DOHH2 (cell line): ENCODE results near the gene ITPR3.

Experiments
- H3F3A ChIP-seq: fragments of 200-600 bp; sonication (generic), shearing (Covaris generic); 2 replicates; pipeline ENCODE4 v1.6.0; 2016; ENCODE audit warnings: antibody characterized with exemption, mild to moderate bottlenecking; ENCODE audit not compliant: control insufficient read depth, insufficient read depth
- H3K27ac ChIP-seq: fragments of 200-600 bp; sonication (generic); 2 replicates; pipeline ENCODE4 v1.5.1; 2014; ENCODE audit warnings: low read depth, mild to moderate bottlenecking, low read length, moderate library complexity
- H3K27me3 ChIP-seq: fragments of 200-600 bp; sonication (generic); 2 replicates; pipeline ENCODE4 v1.6.1; 2014; ENCODE audit warnings: mild to moderate bottlenecking, low read length, mixed read lengths; ENCODE audit not compliant: control insufficient read depth
- H3K36me3 ChIP-seq: fragments of 200-600 bp; sonication (generic); 2 replicates; pipeline ENCODE4 v1.6.1; 2014; ENCODE audit warnings: mild to moderate bottlenecking, low read length, moderate library complexity, mixed read lengths; ENCODE audit not compliant: control insufficient read depth
- H3K4me1 ChIP-seq: fragments of 200-600 bp; sonication (generic); 2 replicates; pipeline ENCODE4 v1.6.1; 2014; ENCODE audit warnings: mild to moderate bottlenecking, low read length, mixed read lengths; ENCODE audit not compliant: control insufficient read depth
- H3K4me2 ChIP-seq: fragments of 200-600 bp; sonication (generic); 2 replicates; pipeline ENCODE4 v1.6.0; 2014; ENCODE audit warnings: mild to moderate bottlenecking, low read length, moderate library complexity
- H3K4me3 ChIP-seq: fragments of 200-600 bp; sonication (generic); 2 replicates; pipeline ENCODE4 v1.5.1; 2014; ENCODE audit warnings: mild to moderate bottlenecking, low read length, mixed read lengths
- H3K79me2 ChIP-seq: fragments of 200-600 bp; sonication (generic); 2 replicates; pipeline ENCODE4 v1.6.1; 2014; ENCODE audit warnings: mild to moderate bottlenecking, low read length, mixed read lengths; ENCODE audit not compliant: control insufficient read depth
- H3K9me2 ChIP-seq: fragments of 200-600 bp; sonication (generic); replicated peaks from 2 replicates; pipeline ENCODE4 v1.6.1; 2014; ENCODE audit warnings: mild to moderate bottlenecking, low read length, mixed read lengths; ENCODE audit not compliant: control insufficient read depth
- H3K9me3 ChIP-seq: fragments of 200-600 bp; sonication (generic); 2 replicates; pipeline ENCODE4 v1.6.1; 2014; ENCODE audit warnings: antibody characterized with exemption, low read length, mixed read lengths; ENCODE audit not compliant: control insufficient read depth, insufficient read depth
- H4K20me1 ChIP-seq: fragments of 200-600 bp; sonication (generic); 2 replicates; pipeline ENCODE4 v1.6.0; 2014; ENCODE audit warnings: low read depth, mild to moderate bottlenecking, antibody characterized with exemption, low read length, moderate library complexity; ENCODE audit not compliant: control insufficient read depth, insufficient read depth
- CTCF ChIP-seq: fragments of 200-600 bp; sonication (generic); IDR thresholded peaks from one replicate; pipeline ENCODE4 v1.5.1; 2014; ENCODE audit warnings: antibody characterized with exemption, mild to moderate bottlenecking, low read depth, low read length; ENCODE audit not compliant: poor library complexity, severe bottlenecking
- EZH2phosphoT487 ChIP-seq: fragments of 200-600 bp; sonication (generic); IDR thresholded peaks from 2 replicates; pipeline ENCODE4 v1.6.1; 2017; ENCODE audit warnings: borderline replicate concordance, mild to moderate bottlenecking, antibody characterized with exemption, low read length, moderate library complexity, mixed read lengths

ITPR3 gene

DNA sequence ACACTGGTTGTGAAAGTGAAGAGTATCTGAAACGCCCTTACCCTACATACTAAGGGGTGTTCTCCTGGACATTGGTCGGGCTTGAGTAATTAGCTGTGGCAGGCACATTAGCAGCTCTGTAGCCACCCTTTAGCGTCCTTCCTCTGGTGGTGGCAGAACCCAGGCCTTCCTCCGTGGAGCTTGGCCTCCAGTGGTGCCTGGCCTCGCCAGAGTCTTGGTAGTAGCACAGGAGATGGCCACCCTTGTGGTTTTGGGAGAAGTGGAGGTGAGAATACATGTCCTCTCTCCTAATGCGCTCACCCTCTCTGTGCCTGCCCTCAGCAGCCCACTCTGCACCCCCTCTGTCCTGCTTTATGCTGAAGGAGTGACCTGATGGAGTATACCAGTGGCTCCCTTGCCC, 107.9 kb downstream of the ITPR3 start:
- no peaks in the 10 kb centered on the region for H3K79me2 ChIP-seq
- H3F3A ChIP-seq: no peaks in the 10 kb centered on the region
- no peaks in the 10 kb centered on the region for H3K9me3 ChIP-seq
- no peaks in the 10 kb centered on the region for H3K9me2 ChIP-seq
- peaks cover 35% of the 10 kb centered on the region for H3K27me3 ChIP-seq
- no peaks in the 10 kb centered on the region for H4K20me1 ChIP-seq
- H3K27ac ChIP-seq: no peak overlapping the region
- H3K4me1 ChIP-seq: peaks cover 13% of the 10 kb centered on the region
- TF ChIP-seq CTCF (no peak), EZH2phosphoT487 (no peak)
- H3K36me3 ChIP-seq: no peaks in the 10 kb centered on the region
- no peak overlapping the region for H3K4me3 ChIP-seq
- no peak overlapping the region for H3K4me2 ChIP-seq

- Histone ChIP-seq H4K20me1 (no peaks in the 10 kb centered on the region), H3K4me2 (no peak overlapping the region), H3K79me2 (no peaks in the 10 kb centered on the region), H3K36me3 (no peaks in the 10 kb centered on the region), H3K27me3 (peaks cover 27% of the 10 kb centered on the region), H3K9me3 (no peaks in the 10 kb centered on the region), H3K9me2 (no peaks in the 10 kb centered on the region), H3K4me1 (peaks cover 13% of the 10 kb centered on the region), H3K27ac (no peak overlapping the region), H3F3A (no peaks in the 10 kb centered on the region), H3K4me3 (no peak overlapping the region)
- TF ChIP-seq CTCF (no peak), EZH2phosphoT487 (no peak)
These were observed 109.5 kb downstream of the ITPR3 start for GRCh38 chr6:33730611-33731010.

DNA sequence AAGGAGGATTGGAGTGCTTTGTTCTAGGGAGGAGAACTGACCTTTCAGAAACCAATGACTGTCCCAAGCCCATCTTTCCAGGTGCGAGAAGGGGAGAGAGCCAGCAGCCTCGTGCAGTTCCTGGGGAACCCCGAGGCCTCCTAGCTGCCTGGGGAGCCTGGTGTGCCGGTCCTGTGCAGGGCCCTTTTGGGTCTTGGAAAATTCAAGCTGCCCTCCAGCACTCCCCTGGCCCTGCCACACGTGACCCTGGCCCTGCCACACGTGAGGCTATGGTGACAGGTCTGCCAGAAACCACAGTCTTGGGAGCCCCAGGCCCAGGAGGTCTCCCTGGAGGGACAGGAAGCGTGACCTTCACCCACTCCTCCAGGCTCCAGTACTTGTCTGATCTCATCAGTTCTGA, 109.9 kb downstream of the ITPR3 start:
- Histone ChIP-seq H3K27ac (no peak overlapping the region), H3K4me3 (no peak overlapping the region), H3K36me3 (no peaks in the 10 kb centered on the region), H3K9me2 (no peaks in the 10 kb centered on the region), H3K9me3 (no peaks in the 10 kb centered on the region), H3K4me1 (peaks cover 13% of the 10 kb centered on the region), H3K4me2 (no peak overlapping the region), H3F3A (no peaks in the 10 kb centered on the region), H3K79me2 (no peaks in the 10 kb centered on the region), H3K27me3 (peaks cover 22% of the 10 kb centered on the region), H4K20me1 (no peaks in the 10 kb centered on the region)
- TF ChIP-seq CTCF (no peak), EZH2phosphoT487 (no peak)
